Endothelial cell of umbilical vein (primary cell): ENCODE results near the gene ANKFN1. TPM values are rescaled to one million over a fixed set of nuclear protein-coding genes. Genes with fewer than 3 reads are reported as not detected.

Experiments
- BruUV-seq: library from RNA; stranded (reverse); fragments of 400-500 nt; replicated peaks from 2 replicates; lab custom pipeline; 2021; lab: Mats Ljungman, UMichigan
- CTCF ChIA-PET: fragments of 300-600, 350-600 bp; sonication (Branson Sonifier 250); formaldehyde crosslinking; loops from one replicate; lab custom pipeline; 2021; ENCODE audit warnings: antibody characterized with exemption, inconsistent platforms; lab: Charles Lee
- POLR2A ChIA-PET: fragments of 300-600, 350-600 bp; sonication (Branson Sonifier 250); formaldehyde crosslinking; loops from one replicate; lab custom pipeline; 2021; ENCODE audit warnings: antibody characterized with exemption, inconsistent platforms; lab: Charles Lee
- DNase-seq: peaks from one replicate; pipeline ENCODE4 v3.0.0-alpha.2; 2011; ENCODE audit warnings: low read depth, low spot score
- FAIRE-seq: peaks from 2 replicates; lab custom pipeline; 2011; peaks lifted over from hg19 to GRCh38; lab: Jason Lieb, UNC
- H2AFZ ChIP-seq: 2 replicates; pipeline ENCODE4 v1.6.0; 2012; ENCODE audit warnings: low read depth, low read length, control low read depth, inconsistent platforms
- H3K27ac ChIP-seq: 2 replicates; pipeline ENCODE4 v1.5.1; 2011; ENCODE audit warnings: low read depth, mild to moderate bottlenecking, control low read depth, low read length, moderate library complexity; ENCODE audit not compliant: insufficient read depth
- H3K27me3 ChIP-seq, 2 experiments: 2 replicates each; pipeline versions ENCODE4 v1.6.0 to v1.6.1; 2011; ENCODE audit warnings: low read length in 2 of 2, mixed read lengths in 1 of 2; ENCODE audit not compliant: control insufficient read depth in 2 of 2, insufficient read depth in 2 of 2
- H3K36me3 ChIP-seq, 2 experiments: 2 replicates in 1 of 2; 3 replicates in 1 of 2; pipeline ENCODE4 v1.5.1; 2011; ENCODE audit warnings: low read length in 2 of 2, mild to moderate bottlenecking in 1 of 2, moderate library complexity in 1 of 2; ENCODE audit not compliant: control insufficient read depth in 2 of 2, insufficient read depth in 2 of 2; ENCODE audit errors: extremely low read depth in 1 of 2
- H3K4me1 ChIP-seq: 3 replicates; pipeline ENCODE4 v1.5.1; 2011; ENCODE audit warnings: mild to moderate bottlenecking, low read length; ENCODE audit not compliant: control insufficient read depth, insufficient read depth; ENCODE audit errors: extremely low read depth
- H3K4me2 ChIP-seq: 2 replicates; pipeline ENCODE4 v1.6.1; 2011; ENCODE audit warnings: low read length, control low read depth, mixed read lengths; ENCODE audit not compliant: insufficient read depth
- H3K4me3 ChIP-seq, 3 experiments: fragments of 200-600 bp in 1 of 3; sonication (generic), shearing (Covaris generic) in 1 of 3; replicated peaks in 1 of 3; 2 replicates each; pipeline ENCODE4 v1.5.1; 2011 to 2016; ENCODE audit warnings: control low read depth in 3 of 3, low read length in 3 of 3, mild to moderate bottlenecking in 2 of 3, inconsistent platforms in 1 of 3, low read depth in 1 of 3, moderate library complexity in 1 of 3; ENCODE audit not compliant: insufficient read depth in 1 of 3
- H3K79me2 ChIP-seq: 2 replicates; pipeline ENCODE4 v1.6.0; 2012; ENCODE audit warnings: low read length, inconsistent platforms; ENCODE audit not compliant: control insufficient read depth, insufficient read depth
- H3K9ac ChIP-seq: replicated peaks from 2 replicates; pipeline ENCODE3; 2011; ENCODE audit warnings: low read length, control low read depth; ENCODE audit not compliant: insufficient read depth; ENCODE audit errors: extremely low read depth
- H3K9me1 ChIP-seq: replicated peaks from 3 replicates; pipeline ENCODE4 v1.6.0; 2011; ENCODE audit warnings: mild to moderate bottlenecking, low read length; ENCODE audit not compliant: control insufficient read depth, insufficient read depth; ENCODE audit errors: extremely low read depth
- H3K9me3 ChIP-seq: replicated peaks from 2 replicates; pipeline ENCODE4 v1.5.1; 2012; ENCODE audit warnings: low read length, inconsistent platforms; ENCODE audit not compliant: control insufficient read depth, insufficient read depth
- H4K20me1 ChIP-seq: replicated peaks from 2 replicates; pipeline ENCODE3; 2011; ENCODE audit warnings: mild to moderate bottlenecking, low read length; ENCODE audit not compliant: control insufficient read depth, insufficient read depth; ENCODE audit errors: extremely low read depth
- CTCF ChIP-seq, 2 donors: IDR thresholded peaks; 1 replicate in 1 of 2; 2 replicates in 1 of 2; pipeline ENCODE4 v1.5.1; 2011; ENCODE audit warnings: low read length in 2 of 2, mild to moderate bottlenecking in 2 of 2, moderate library complexity in 2 of 2, control low read depth in 1 of 2, inconsistent platforms in 1 of 2, low read depth in 1 of 2; ENCODE audit not compliant: insufficient read depth in 1 of 2; ENCODE audit errors: extremely low read depth in 1 of 2
- EZH2 ChIP-seq: IDR thresholded peaks from 2 replicates; pipeline ENCODE4 v1.6.1; 2012; ENCODE audit warnings: borderline replicate concordance, low read depth, mild to moderate bottlenecking, moderate library complexity, low read length, inconsistent platforms; ENCODE audit not compliant: severe bottlenecking
- FOS ChIP-seq: IDR thresholded peaks from 2 replicates; pipeline ENCODE4 v1.6.1; 2011; ENCODE audit warnings: mild to moderate bottlenecking, low read length, moderate library complexity, borderline replicate concordance; ENCODE audit not compliant: insufficient read depth
- GATA2 ChIP-seq: IDR thresholded peaks from 2 replicates; pipeline ENCODE4 v1.7.0; 2011; ENCODE audit warnings: low read depth, mild to moderate bottlenecking, moderate library complexity, mixed read lengths, low read length; ENCODE audit not compliant: insufficient read length, insufficient read depth
- JUN ChIP-seq: IDR thresholded peaks from 2 replicates; pipeline ENCODE4 v1.6.1; 2011; ENCODE audit warnings: borderline replicate concordance, low read depth; ENCODE audit not compliant: insufficient read length, insufficient read depth
- MAX ChIP-seq: IDR thresholded peaks from 2 replicates; pipeline ENCODE4 v1.6.1; 2011; ENCODE audit not compliant: insufficient read depth, insufficient read length
- MYC ChIP-seq: IDR thresholded peaks from one replicate; pipeline ENCODE4 v1.6.1; 2011; ENCODE audit warnings: mild to moderate bottlenecking, low read depth, low read length
- POLR2A ChIP-seq: IDR thresholded peaks from 2 replicates; pipeline ENCODE4 v1.6.1; 2012; ENCODE audit warnings: low read depth, mild to moderate bottlenecking, control low read depth, low read length
- POLR2AphosphoS5 ChIP-seq: IDR thresholded peaks from 2 replicates; pipeline ENCODE4 v1.6.1; 2012; ENCODE audit warnings: low read depth, mild to moderate bottlenecking, control low read depth, low read length, moderate library complexity; ENCODE audit not compliant: insufficient read depth
- dilution Hi-C: fragments of 300-500 bp; cut with MboI; formaldehyde crosslinking; loops from one replicate; pipeline ENCODE4 v1.15.0; 2019; ENCODE audit warnings: low sequenced_read_pairs; ENCODE audit not compliant: extremely low pct_ligation_motif_present
- intact Hi-C: fragments of 100-400 bp; cut with micrococcal nuclease; formaldehyde crosslinking; loops from one replicate; pipeline ENCODE4 v1.10.0; 2022
- polyA plus RNA-seq, 4 experiments: library from polyadenylated mRNA; depleted of rRNA in 3 of 4; stranded (reverse) in 3 of 4; unstranded in 1 of 4; fragments of >200 nt; gene quantifications; 2 replicates each; pipeline versions ENCODE4 v1.2.1 to v1.2.3, GENCODE V29; 2011 to 2012; ENCODE audit warnings: missing spikeins in 1 of 4
- total RNA-seq: library from RNA; stranded (reverse); gene quantifications from 2 replicates; pipeline ENCODE4 v1.2.3, GENCODE V29; 2021

Gene ANKFN1
- total and polyA plus RNA-seq, 2 donors (not counting 3 experiments of a cell fraction or from before 2014, with no cell fraction given) = 0.15 TPM; not detected in 1

GRCh38 chr17:56359518-56359917 lies 206.2 kb downstream of the ANKFN1 start:
- no TSS peak for BruUV-seq
- no peak for TF ChIP-seq POLR2A
- TF ChIP-seq MAX = no peak
- no peak for TF ChIP-seq CTCF (IDR thresholded peaks at IDR 0.05; ENCODE audit: extremely low read depth in 1 of 2, insufficient read depth in 1 of 2, low read depth in 1 of 2, low read length in 2 of 2)
- TF ChIP-seq MYC = no peak
- TF ChIP-seq FOS = no peak
- TF ChIP-seq JUN = no peak
- no peak for TF ChIP-seq POLR2AphosphoS5
- TF ChIP-seq EZH2 = no peak
- TF ChIP-seq GATA2 = no peak
- dilution Hi-C loops (no loop called here), intact Hi-C loops (no loop called here)
- no peak for DNase-seq
- Histone ChIP-seq H3K9me1 (no peaks in the 10 kb centered on the region), H3K27ac (no peak overlapping the region), H3K9ac (no peak overlapping the region), H3K36me3 (no peaks in the 10 kb centered on the region), H2AFZ (no peak overlapping the region), H3K4me2 (no peak overlapping the region), H3K27me3 (no peaks in the 10 kb centered on the region), H3K4me3 (no peak overlapping the region), H3K79me2 (no peaks in the 10 kb centered on the region), H3K4me1 (no peaks in the 10 kb centered on the region), H3K9me3 (no peaks in the 10 kb centered on the region), H4K20me1 (no peaks in the 10 kb centered on the region)
- FAIRE-seq = no peak
- ChIA-PET CTCF (no interaction called here), POLR2A (no interaction called here)
